Pancreas (tissue), 10 donors: ENCODE results near the gene SMIM13. TPM values are rescaled to one million over a fixed set of nuclear protein-coding genes. Genes with fewer than 3 reads are reported as not detected.

Experiments
- ATAC-seq, 4 donors: fragments of 200-7000 bp; cut with Tn5 transposase; one replicate each; pipeline versions ENCODE4 v1.8.0 to v1.9.1; 2020; ENCODE audit warnings: mild to moderate bottlenecking in 4 of 4, moderate library complexity in 4 of 4
- DNase-seq, 6 donors: peaks; one replicate each; pipeline ENCODE4 v3.0.0-alpha.2; 2020
- FAIRE-seq: peaks from 2 replicates; lab custom pipeline; 2012; peaks lifted over from hg19 to GRCh38; lab: Jason Lieb, UNC
- H3K27ac ChIP-seq, 4 donors: fragments of 200-600 bp; sonication (generic); 1 replicate in 3 of 4; 2 replicates in 1 of 4; pipeline versions ENCODE4 v1.5.0 to v1.8.0; 2020
- H3K27me3 ChIP-seq, 4 donors: fragments of 200-600 bp; one replicate each; pipeline ENCODE4 v1.8.0; 2021
- H3K36me3 ChIP-seq, 3 donors: fragments of 200-600 bp; sonication (generic) in 1 of 3; one replicate each; pipeline versions ENCODE4 v1.5.0 to v1.8.0; 2020 to 2021
- H3K4me1 ChIP-seq, 3 donors: fragments of 200-600 bp; one replicate each; pipeline ENCODE4 v1.8.0; 2021
- H3K4me3 ChIP-seq, 4 donors: fragments of 200-600 bp; sonication (generic) in 2 of 4; one replicate each; pipeline versions ENCODE4 v1.5.0 to v1.8.0; 2020 to 2021
- H3K9me3 ChIP-seq, 4 donors: fragments of 200-600 bp; one replicate each; pipeline ENCODE4 v1.8.0; 2021
- WGBS, 2 donors: extraction: QIAGEN DNeasy Blood & Tissue Kit; methylation state at CpG; one replicate each; pipeline ENCODE4 v1.1.7; 2013; 5-methylcytosine and 5-hydroxymethylcytosine counted together
- intact Hi-C, 3 donors: fragments of 100-400 bp; cut with DNase I; formaldehyde crosslinking; loops; one replicate each; pipeline versions ENCODE4 v1.11.1 to v1.14.2; 2022
- polyA plus RNA-seq, 2 donors: library from polyadenylated mRNA; stranded (reverse); fragments of 200-250 nt; gene quantifications; one replicate each; pipeline ENCODE4 v1.2.3, GENCODE V29; 2013
- total RNA-seq, 6 donors: library from RNA; stranded (reverse); fragmentation: NEBNext Ultra II Directional in 4 of 6; extraction: Animal tissue kit (Norgen Biotek cat#: 25700) in 4 of 6; gene quantifications; one replicate each; pipeline versions ENCODE4 v1.2.1 to v1.2.4, GENCODE V29; 2021 to 2023
- TF ChIP-seq, protein P1 (sequence below), 4 donors: fragments of 200-600 bp; sonication (generic) in 3 of 4; IDR thresholded peaks; one replicate each; pipeline versions ENCODE4 v1.5.0 to v1.8.0; 2021; ENCODE audit warnings: antibody characterized with exemption in 4 of 4
- donor health status: healthy with polysubstance abuse.
- donor health status: DM: no; HTN: no; CAD: no; lungs with moderate emphysema.
- donor health status: DM: no; HTN: no; CAD: no.
- donor health status: control.
- donor health status: control.
- donor health status: Bipolar disorder and iron deficiency.
- donor health status: DM: yes; HTN: yes; CAD: no.
- donor health status: DM: no; HTN: no; CAD: no.
- donor health status: DM: no; HTN: no; CAD: no.
- donor health status: DM: yes; HTN: yes; CAD: no.

SMIM13 gene
- total and polyA plus RNA-seq, 8 donors = 1.4 to 5.1 (median 2.9) TPM

DNA sequence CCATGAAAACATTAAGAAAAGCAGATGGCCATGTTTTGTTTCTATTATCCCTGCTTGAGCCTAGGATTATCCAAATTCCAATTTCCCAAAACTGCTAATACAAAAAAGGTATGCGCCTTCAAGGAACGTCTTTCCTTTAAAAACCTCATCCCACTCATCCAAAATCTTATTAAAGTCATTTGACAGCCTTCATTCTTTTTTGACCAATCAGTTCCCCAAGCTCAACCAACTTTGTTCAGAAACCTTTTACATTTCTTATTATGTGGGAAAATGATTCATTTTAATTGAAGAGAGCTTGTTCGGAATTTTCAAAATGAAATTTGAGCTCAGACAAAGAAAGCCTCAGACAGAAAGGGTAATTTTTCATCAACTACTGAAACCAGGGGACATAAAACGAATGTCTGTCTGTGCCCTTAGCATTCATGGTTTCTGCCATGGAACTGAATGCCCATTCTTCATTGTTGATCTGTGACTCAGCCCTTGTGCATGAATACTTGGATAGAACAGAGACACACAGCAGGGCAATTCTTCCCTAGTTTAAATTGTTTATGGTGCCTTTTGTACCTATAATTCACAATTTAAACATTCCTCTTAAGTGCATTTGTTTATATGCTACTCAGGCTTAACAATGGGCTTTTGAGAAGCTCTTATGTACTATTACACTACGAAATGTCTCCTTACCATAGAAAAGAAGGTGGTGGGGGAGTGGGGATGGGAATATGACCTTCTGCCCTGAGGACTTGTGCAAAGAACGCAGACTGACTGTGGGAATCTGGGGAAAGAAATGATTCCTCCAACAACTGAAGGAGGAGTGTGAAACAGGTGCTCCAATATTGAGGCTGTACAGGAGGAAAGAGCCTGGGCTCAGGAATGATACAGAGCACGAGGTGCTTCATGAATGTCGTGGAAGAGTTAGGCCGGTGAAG lies 67.7 kb downstream of the SMIM13 start:
- FAIRE-seq = no peak
- no peak for ATAC-seq
- DNase-seq = no peak
- no peaks in the 10 kb centered on the region for H3K36me3 ChIP-seq
- intact Hi-C loops = no loop called here
- TF ChIP-seq, protein P1, sequence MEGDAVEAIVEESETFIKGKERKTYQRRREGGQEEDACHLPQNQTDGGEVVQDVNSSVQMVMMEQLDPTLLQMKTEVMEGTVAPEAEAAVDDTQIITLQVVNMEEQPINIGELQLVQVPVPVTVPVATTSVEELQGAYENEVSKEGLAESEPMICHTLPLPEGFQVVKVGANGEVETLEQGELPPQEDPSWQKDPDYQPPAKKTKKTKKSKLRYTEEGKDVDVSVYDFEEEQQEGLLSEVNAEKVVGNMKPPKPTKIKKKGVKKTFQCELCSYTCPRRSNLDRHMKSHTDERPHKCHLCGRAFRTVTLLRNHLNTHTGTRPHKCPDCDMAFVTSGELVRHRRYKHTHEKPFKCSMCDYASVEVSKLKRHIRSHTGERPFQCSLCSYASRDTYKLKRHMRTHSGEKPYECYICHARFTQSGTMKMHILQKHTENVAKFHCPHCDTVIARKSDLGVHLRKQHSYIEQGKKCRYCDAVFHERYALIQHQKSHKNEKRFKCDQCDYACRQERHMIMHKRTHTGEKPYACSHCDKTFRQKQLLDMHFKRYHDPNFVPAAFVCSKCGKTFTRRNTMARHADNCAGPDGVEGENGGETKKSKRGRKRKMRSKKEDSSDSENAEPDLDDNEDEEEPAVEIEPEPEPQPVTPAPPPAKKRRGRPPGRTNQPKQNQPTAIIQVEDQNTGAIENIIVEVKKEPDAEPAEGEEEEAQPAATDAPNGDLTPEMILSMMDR (IDR thresholded peaks at IDR 0.05) = no peak
- no peak overlapping the region for H3K4me3 ChIP-seq
- H3K27me3 ChIP-seq = no peaks in the 10 kb centered on the region
- H3K27ac ChIP-seq = no peak overlapping the region
- H3K9me3 ChIP-seq = no peaks in the 10 kb centered on the region
- no peaks in the 10 kb centered on the region for H3K4me1 ChIP-seq
- 83 to 96% methylated on average over 9 of the region's 9 CpGs for WGBS, 2 donors

GRCh38 chr6:11162262-11162661 lies 68.6 kb downstream of the SMIM13 start:
- intact Hi-C loops = no loop called here
- no peak overlapping the region for H3K27ac ChIP-seq
- no peaks in the 10 kb centered on the region for H3K27me3 ChIP-seq
- H3K36me3 ChIP-seq = no peaks in the 10 kb centered on the region
- WGBS, 2 donors = 90 to 97% methylated on average over 3 of the region's 3 CpGs
- TF ChIP-seq, protein P1 (IDR thresholded peaks at IDR 0.05) = no peak
- no peaks in the 10 kb centered on the region for H3K9me3 ChIP-seq
- no peak for DNase-seq
- ATAC-seq = no peak
- H3K4me3 ChIP-seq = no peak overlapping the region
- FAIRE-seq = no peak
- H3K4me1 ChIP-seq = no peaks in the 10 kb centered on the region

- H3K4me3 ChIP-seq = no peak overlapping the region
- no peak for DNase-seq
- 50 to 61% methylated on average over 2 of the region's 2 CpGs for WGBS, 2 donors
- H3K27me3 ChIP-seq = no peaks in the 10 kb centered on the region
- intact Hi-C loops = no loop called here
- no peaks in the 10 kb centered on the region for H3K36me3 ChIP-seq
- no peak for FAIRE-seq
- no peak overlapping the region for H3K27ac ChIP-seq
- ATAC-seq = peak in 2 of 4 donors; percentile 36 to 43
- H3K4me1 ChIP-seq = no peaks in the 10 kb centered on the region
- TF ChIP-seq, protein P1 (IDR thresholded peaks at IDR 0.05) = no peak
- H3K9me3 ChIP-seq = no peaks in the 10 kb centered on the region
Observed at GRCh38 chr6:11163932-11164331, 70.3 kb downstream of the SMIM13 start.

- H3K27me3 ChIP-seq = no peaks in the 10 kb centered on the region
- no peak for FAIRE-seq
- no peak overlapping the region for H3K27ac ChIP-seq
- DNase-seq = no peak
- H3K9me3 ChIP-seq = no peaks in the 10 kb centered on the region
- H3K4me3 ChIP-seq = no peak overlapping the region
- TF ChIP-seq, protein P1 (IDR thresholded peaks at IDR 0.05) = no peak
- no peaks in the 10 kb centered on the region for H3K36me3 ChIP-seq
- ATAC-seq = no peak
- intact Hi-C loops = no loop called here
- WGBS, 2 donors = 84% methylated on average over 20 of the region's 20 CpGs
- no peaks in the 10 kb centered on the region for H3K4me1 ChIP-seq
Observed at GRCh38 chr6:11164717-11165646, 71.3 kb downstream of the SMIM13 start.
